ENCODE data around the gene KBTBD2. TPM values are rescaled to one million over a fixed set of nuclear protein-coding genes. Genes with fewer than 3 reads are reported as not detected.

KBTBD2 gene
- total RNA-seq, 1 donor from 2014 or later, result 39.7 TPM

DNA sequence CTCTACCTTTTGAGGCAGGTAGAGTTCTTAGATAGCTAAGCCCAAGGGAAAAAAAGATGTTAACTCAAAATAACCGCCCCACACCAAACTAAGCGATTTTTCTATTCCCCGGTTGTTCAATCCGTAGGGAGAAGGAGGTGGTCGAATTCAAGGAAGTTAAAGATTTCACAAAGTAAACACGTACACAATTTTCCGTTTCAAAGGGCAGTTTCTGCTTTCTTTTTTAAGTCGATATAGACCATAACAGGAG, 842 bp downstream of the KBTBD2 start:
- Mint-ChIP-seq H3K36me3 (ENCODE audit: low read depth) (peaks cover 25% of the 10 kb centered on the region), H3K4me3 (peak overlapping the region; percentile 96), H3K9me3 (no peaks in the 10 kb centered on the region), H3K27ac (peak overlapping the region; percentile 97), H3K27me3 (no peaks in the 10 kb centered on the region), H3K4me1 (peaks cover 67% of the 10 kb centered on the region)
- ATAC-seq (ENCODE audit: low read depth) (no peak), DNase-seq (no peak)
- ChIA-PET POLR2A (interaction anchor here (0.5 to 4.0 kb wide), 9 partner anchors 15 to 222 kb away, joined by 3 to 35 read pairs (median 10); partner anchors contain the start of gene RP9), CTCF (interaction anchor here (1.3 to 4.0 kb wide), 3 partner anchors 45 to 218 kb away, joined by 3 to 17 read pairs (median 10); partner anchors contain the start of gene RP9)
- TF ChIP-seq, protein P1, sequence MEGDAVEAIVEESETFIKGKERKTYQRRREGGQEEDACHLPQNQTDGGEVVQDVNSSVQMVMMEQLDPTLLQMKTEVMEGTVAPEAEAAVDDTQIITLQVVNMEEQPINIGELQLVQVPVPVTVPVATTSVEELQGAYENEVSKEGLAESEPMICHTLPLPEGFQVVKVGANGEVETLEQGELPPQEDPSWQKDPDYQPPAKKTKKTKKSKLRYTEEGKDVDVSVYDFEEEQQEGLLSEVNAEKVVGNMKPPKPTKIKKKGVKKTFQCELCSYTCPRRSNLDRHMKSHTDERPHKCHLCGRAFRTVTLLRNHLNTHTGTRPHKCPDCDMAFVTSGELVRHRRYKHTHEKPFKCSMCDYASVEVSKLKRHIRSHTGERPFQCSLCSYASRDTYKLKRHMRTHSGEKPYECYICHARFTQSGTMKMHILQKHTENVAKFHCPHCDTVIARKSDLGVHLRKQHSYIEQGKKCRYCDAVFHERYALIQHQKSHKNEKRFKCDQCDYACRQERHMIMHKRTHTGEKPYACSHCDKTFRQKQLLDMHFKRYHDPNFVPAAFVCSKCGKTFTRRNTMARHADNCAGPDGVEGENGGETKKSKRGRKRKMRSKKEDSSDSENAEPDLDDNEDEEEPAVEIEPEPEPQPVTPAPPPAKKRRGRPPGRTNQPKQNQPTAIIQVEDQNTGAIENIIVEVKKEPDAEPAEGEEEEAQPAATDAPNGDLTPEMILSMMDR (IDR thresholded peaks at IDR 0.05), result no peak
- intact Hi-C loops (cut with micrococcal nuclease), result loop anchor here (1.0 to 5.0 kb wide), 2 partner anchors 44 to 163 kb away; no protein-coding TSS in a partner anchor

DNA sequence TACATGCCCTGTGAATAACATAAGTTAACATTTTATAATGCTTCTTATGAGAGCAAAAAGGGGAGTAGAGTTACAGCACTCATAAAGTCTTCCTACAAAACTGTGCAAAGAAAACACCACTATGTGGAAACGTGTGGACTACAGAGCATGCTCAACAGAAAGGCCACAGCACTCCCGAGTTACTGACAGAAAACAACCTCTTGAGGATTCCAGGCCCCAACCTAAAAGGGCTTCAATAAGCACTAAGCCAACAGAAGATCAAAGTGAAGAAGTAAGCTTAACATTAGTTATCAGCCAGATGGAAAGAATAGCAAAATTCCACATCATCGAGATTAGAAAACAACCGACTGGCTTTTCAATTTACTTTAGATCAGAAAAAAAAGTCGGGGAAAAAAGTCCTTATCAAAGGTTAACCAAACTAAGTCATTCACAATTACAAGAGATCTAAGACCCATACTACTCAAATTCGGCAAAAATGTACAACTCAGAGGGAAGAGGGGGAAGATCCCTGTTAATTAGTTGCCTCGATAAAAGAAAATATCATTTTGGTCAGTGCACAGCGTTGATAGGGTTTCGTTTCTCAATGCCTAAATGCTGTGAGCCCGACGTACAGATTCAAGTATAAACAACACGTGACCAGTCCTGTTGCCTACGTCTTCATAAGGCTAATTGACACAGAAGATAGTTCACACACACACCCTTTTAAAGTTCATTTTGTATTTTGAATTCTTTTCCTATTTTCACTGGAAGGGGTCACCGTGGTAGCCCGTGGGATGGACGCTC, 1.4 kb downstream of the KBTBD2 start:
- TF ChIP-seq, protein P1 (IDR thresholded peaks at IDR 0.05), result no peak
- ATAC-seq (ENCODE audit: low read depth) (peak; percentile 10), DNase-seq (no peak)
- peak overlapping the region; percentile 97 for H3K27ac Mint-ChIP-seq
- intact Hi-C loops (cut with micrococcal nuclease), result loop anchor here (5.0 kb wide), 1 partner anchor 163 kb away; no protein-coding TSS in a partner anchor
- peak overlapping the region; percentile 96 for H3K4me3 Mint-ChIP-seq
- peaks cover 72% of the 10 kb centered on the region for H3K4me1 Mint-ChIP-seq
- H3K27me3 Mint-ChIP-seq, result no peaks in the 10 kb centered on the region
- CTCF ChIA-PET, result interaction anchor here (1.3 to 4.0 kb wide), 4 partner anchors 44 to 218 kb away, joined by 3 to 17 read pairs (median 10); partner anchors contain the start of gene RP9
- peaks cover 25% of the 10 kb centered on the region for H3K36me3 Mint-ChIP-seq (ENCODE audit: low read depth)
- POLR2A ChIA-PET, result interaction anchor here (0.5 to 4.0 kb wide), 9 partner anchors 16 to 222 kb away, joined by 3 to 35 read pairs (median 10); partner anchors contain the start of gene RP9
- H3K9me3 Mint-ChIP-seq, result no peaks in the 10 kb centered on the region

DNA sequence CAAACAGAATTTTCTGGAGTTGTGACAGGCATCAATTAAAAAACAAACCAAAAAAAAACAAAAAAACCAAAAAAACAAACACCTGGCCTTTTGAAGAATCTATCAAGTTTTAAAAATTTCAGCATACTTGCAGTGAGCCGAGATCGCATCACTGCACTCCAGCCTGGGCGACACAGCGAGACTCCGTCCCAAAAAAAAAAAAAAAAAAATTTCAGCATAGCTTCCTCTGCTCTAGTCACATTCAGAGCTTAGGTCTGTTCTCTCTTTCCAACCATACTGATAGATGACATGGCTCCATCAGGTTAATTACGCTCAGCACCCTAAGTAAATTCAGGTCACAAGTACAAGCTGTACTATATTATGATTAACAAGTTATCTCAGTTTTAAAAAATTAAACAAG, 3.1 kb downstream of the KBTBD2 start:
- POLR2A ChIA-PET, result interaction anchor here (0.6 kb wide), 2 partner anchors 14 to 17 kb away, joined by 5 to 9 read pairs; no protein-coding TSS in a partner anchor
- Mint-ChIP-seq H3K27ac (peak overlapping the region; percentile 30), H3K4me3 (no peak overlapping the region), H3K4me1 (peaks cover 78% of the 10 kb centered on the region), H3K36me3 (ENCODE audit: low read depth) (peaks cover 26% of the 10 kb centered on the region), H3K9me3 (no peaks in the 10 kb centered on the region), H3K27me3 (no peaks in the 10 kb centered on the region)
- DNase-seq (no peak), ATAC-seq (ENCODE audit: low read depth) (no peak)
- intact Hi-C loops (cut with micrococcal nuclease), result no loop called here
- CTCF ChIA-PET, result interaction anchor here (1.2 to 1.5 kb wide), 2 partner anchors 42 to 55 kb away, joined by 3 read pairs; no protein-coding TSS in a partner anchor
- TF ChIP-seq, protein P1 (IDR thresholded peaks at IDR 0.05), result no peak

DNA sequence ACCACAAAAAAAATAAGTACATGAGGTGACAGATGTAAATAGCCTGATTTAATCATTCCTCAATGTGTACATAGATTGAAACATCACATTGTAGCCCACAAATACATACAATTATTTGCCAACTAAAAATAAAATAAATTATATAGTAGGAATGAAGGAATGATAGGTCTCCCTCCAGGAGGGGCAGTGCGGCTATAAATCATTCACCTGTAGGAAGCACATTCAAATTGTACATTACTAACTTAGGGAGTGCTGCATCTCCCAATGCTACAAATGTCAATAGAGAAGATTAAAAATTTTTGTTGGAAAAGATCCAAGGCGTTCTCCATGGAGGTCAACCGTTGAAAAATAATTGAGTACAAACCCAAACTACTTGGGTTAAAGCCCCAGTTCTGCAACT, 4.2 kb downstream of the KBTBD2 start:
- POLR2A ChIA-PET, result no interaction called here
- Mint-ChIP-seq H3K4me1 (peaks cover 76% of the 10 kb centered on the region), H3K4me3 (peak overlapping the region; percentile 11), H3K9me3 (no peaks in the 10 kb centered on the region), H3K36me3 (ENCODE audit: low read depth) (peaks cover 26% of the 10 kb centered on the region), H3K27ac (no peak overlapping the region), H3K27me3 (no peaks in the 10 kb centered on the region)
- ATAC-seq (ENCODE audit: low read depth) (no peak), DNase-seq (no peak)
- intact Hi-C loops (cut with micrococcal nuclease), result no loop called here
- CTCF ChIA-PET, result interaction anchor here (1.5 kb wide), 1 partner anchor 41 kb away, joined by 3 read pairs; no protein-coding TSS in a partner anchor
- TF ChIP-seq, protein P1 (IDR thresholded peaks at IDR 0.05), result no peak
